Skin of body (tissue), 2 donors: ENCODE measurements around the gene MDM2. TPM values are rescaled to one million over a fixed set of nuclear protein-coding genes. Genes with fewer than 3 reads are reported as not detected.
"Not testable (repeated sequence)": the region's sequence is repeated elsewhere in the genome, so short reads cannot be mapped to it uniquely, and the experiment has no call there.

ENCODE experiments used
- DNase-seq: peaks from one replicate; lab custom pipeline; 2025; lab: John Stamatoyannopoulos, UW
- total RNA-seq: library from RNA; depleted of rRNA; stranded (reverse); fragments of >200 nt; gene quantifications from one replicate; pipeline ENCODE4 v1.2.3, GENCODE V29; 2014

MDM2 gene
- total RNA-seq, 1 donor from 2014 or later: 65.4 TPM

DNA sequence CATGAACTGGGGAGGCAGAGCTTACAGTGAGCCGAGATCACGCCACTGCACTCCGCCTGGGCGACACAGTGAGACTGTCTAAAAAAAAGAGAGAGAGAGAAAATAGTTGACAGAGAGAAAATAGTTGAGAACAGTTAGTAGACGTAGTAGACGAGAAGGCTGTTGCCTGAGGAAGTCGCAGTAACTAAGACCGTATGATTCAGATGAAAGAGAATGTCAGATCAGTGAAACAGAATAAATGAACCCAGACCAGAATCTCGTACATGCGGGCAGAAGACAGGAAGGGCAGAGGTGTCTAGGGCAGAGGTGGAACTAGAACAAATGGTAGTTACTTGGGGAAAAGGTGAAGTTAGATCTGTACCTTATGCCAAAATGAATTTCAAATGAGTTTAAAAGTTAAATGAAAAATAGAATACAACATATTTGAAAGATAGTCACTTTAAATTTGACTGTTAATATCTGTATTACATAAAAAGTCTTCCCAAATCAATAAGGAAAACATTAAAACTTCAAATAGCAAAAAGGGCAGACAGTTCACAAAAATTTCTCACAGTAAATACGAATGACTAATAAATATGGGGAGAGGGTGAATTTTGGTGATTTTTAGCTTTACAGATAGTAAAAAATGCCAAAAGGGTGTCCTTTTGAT is 17.7 kb downstream of the MDM2 start:
- no peak for DNase-seq

DNA sequence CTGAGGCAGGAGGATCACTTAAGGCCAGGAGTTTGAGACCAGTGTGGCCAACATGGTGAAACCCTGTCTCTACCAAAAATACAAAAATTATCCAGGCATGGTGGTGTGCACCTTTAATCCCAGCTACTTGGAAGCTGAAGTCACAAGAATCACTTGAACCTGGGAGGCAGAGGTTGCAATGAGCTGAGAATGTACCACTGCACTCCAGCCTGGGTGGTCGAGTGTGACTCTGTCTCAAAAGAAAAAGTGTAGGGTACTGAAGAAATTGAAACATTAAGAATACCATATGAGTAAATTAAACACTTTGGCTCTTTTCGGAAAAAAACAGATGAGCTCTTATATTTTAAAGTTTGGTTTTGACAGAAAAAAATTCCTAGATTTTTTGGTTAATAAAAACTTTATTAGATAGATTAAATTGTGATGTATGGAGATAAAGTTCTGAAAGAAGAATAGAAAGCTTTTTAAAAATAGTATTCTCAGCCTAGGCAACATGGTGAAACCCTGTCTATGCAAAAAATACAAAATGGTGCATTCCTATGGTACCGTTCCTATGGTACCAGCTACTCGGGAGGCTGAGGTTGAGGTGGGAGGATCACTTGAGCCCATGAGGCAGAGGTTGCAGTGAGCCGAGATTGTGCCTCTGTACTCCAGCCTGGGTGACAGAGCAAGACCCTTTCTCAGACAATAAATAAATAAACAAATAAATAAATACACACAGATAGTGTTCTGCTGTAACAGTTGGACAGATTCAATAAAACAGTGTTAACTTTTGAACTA is 20.1 kb downstream of the MDM2 start:
- DNase-seq: no peak

DNA sequence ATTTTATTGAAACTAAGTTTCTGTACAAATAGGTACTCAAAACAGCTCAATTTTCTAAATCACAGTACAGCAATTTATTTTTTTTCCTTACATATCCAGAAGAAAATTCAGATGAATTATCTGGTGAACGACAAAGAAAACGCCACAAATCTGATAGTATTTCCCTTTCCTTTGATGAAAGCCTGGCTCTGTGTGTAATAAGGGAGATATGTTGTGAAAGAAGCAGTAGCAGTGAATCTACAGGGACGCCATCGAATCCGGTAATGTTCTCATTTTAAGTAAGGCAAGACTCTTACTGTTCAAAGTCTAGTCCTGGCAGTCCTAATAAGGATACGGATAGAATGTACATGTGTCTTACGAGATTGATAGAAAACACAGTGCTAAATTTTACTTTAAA is 20.7 kb downstream of the MDM2 start:
- no peak for DNase-seq

DNA sequence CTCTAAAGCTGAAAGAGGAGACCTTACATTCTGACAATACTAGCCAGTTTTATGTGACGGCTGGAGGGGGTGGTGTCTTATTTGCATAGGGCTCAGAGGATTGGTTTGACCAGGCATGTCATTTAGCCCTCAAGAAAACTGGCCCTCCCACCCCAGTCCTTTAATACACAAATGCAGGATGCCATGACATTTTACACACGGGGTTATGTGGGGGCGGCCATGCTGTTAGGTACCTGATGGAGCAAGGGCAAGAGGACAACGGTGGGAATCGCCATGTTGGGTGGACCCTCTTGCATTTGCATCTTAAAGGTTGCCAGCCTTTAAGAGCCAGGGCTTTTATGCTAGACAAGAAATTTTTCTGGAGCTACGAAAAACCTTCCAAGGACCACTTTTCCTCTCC is 23.3 kb downstream of the MDM2 start:
- DNase-seq: no peak

DNA sequence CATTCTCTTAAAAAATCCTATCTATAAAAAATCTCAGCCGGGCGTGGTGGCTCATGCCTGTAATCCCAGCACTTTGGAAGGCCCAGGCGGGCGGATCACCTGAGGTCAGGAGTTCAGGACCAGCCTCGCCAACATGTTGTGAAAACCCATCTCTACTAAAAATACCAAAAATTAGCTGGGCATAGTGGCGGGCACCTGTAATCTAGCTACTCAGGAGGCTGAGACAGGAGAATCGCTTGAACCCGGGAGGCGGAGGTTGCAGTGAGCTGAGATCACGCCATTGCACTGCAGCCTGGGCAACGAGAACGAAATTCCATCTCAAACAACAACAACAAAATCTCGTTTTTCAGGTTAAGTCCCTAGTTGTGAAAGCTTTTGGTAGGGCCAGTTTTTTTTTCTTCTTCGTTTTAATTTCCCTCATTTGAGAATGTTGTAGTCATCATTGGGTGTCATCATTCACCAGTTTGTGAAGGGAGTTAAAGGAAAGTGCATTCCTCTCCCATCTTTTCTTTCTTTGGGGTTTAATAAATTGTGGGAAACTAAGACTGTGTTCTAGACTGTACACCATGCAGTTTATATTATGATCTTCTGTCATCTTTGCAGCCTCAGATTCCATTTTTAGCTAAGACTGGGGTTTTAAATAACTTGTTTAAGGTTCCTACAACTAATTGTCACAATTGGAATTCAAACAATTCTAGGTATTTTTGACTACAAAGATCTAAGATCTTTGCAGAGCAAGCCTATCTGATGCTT is 23.9 kb downstream of the MDM2 start:
- no peak for DNase-seq

DNA sequence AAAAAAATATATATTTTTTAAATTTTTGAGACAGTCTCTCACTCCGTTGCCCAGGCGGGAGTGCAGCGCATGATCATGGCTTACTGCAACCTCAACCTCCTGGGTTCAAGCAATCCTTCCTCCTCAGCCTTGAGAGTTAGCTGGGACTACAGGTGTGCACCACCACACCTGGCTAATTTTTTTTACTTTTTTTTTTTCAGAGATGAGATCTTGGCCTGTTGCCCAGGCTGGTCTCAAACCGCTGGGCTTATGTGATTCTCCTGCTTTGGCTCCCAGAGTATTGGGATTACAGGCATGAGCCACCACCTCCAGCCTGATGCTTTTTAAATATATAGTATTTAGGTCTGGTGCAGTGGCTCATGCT is 24.5 kb downstream of the MDM2 start:
- no peak for DNase-seq

DNA sequence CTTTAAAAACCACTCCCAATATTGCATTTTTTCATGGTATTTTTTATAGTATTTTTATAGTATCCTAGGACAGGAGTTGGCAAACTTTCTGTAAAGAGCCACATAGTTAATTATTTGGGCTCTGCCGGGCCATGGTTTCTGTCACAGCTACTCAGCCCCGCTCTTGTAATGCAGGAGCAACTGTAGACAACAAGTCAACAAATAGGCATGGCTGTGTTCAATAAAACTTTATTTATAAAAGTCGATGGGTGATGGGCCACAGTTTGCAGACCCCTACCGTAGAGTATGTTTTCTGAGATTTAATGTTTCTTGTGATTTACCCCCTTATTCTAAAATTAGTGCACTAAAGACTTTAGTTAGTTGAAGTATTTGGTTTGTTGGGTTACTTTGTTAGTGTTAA is 25.5 kb downstream of the MDM2 start:
- no peak for DNase-seq

DNA sequence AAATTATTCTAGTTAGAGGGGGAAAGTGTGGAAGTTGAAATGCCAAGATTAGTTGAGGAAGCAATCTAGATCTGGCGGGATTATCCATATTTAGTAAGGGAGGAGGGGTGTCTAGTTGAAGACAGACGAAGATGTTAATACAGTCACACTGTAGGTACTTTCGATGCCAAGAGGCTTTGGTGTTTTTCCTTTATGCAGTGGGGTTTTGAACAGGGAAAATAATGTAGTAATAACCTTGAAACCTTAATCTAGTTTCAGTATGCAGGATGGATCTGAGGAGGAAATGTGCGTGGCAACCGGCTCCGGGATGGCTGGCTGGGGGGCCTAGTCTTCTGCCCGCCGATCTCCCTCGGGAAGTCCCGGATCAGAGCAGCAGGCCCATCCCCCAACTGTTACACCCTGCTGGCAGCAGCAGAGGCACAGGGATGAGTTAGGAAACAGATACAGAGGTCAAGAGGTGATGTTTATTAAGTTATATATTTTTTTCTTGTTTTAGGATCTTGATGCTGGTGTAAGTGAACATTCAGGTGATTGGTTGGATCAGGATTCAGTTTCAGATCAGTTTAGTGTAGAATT is 27.4 kb downstream of the MDM2 start:
- no peak for DNase-seq

DNA sequence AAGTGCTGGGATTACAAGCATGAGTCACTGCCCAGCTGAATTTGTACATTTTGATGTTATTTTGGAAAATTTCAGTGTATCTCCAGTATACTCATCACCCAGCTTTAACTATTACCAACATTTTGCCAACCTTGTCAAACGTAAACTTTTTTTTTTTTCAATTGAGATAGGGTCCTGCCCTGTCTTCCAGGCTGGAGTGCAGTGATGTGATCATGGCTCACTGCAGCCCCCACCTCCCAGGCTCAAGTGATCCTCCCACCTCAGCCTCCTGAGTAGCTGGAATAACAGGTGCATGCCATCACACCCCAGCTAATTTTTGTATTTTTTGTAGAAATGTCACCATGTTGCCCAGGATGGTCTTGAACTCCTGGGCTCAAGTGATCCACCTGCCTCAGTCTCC is 29.2 kb downstream of the MDM2 start:
- DNase-seq: no peak

DNA sequence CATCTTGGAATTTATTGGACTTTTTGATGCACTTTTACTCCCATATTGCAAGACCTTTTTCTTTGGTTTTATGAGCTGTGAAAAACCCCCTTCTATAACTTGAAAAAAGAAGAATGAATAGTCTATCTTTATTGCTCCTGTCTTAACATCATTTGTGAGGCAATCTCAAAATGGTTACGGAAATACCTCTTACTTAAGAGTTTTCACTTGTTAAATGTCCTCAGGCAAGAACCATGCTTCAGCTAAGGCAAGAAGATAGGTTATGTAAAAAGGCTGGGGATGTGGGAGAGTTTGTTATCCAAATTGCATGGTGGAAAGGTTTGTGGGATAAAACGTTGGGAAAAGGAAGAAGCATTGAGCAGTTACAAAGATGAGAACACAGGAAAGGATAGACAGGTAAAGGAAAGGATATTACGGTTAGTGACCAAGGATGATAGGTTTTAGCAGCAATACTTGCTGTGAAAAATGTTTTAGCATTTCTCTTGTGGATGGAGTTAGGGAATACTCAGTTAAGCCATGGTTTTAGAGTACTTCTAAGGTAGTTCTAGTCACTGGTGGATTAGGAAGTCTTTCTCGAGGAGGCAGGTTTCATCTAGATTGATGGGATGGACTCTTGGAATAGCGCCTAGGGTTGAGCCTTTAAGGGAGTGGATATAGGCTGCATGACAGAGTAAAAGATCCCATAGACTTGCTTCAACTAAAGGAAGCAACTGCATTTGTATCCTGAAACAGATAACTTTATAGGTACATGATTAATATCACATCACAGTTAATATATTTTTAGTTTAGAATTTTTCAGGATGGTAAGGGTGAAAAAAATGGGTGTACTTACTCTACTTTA is 30.3 kb downstream of the MDM2 start:
- no peak for DNase-seq

DNA sequence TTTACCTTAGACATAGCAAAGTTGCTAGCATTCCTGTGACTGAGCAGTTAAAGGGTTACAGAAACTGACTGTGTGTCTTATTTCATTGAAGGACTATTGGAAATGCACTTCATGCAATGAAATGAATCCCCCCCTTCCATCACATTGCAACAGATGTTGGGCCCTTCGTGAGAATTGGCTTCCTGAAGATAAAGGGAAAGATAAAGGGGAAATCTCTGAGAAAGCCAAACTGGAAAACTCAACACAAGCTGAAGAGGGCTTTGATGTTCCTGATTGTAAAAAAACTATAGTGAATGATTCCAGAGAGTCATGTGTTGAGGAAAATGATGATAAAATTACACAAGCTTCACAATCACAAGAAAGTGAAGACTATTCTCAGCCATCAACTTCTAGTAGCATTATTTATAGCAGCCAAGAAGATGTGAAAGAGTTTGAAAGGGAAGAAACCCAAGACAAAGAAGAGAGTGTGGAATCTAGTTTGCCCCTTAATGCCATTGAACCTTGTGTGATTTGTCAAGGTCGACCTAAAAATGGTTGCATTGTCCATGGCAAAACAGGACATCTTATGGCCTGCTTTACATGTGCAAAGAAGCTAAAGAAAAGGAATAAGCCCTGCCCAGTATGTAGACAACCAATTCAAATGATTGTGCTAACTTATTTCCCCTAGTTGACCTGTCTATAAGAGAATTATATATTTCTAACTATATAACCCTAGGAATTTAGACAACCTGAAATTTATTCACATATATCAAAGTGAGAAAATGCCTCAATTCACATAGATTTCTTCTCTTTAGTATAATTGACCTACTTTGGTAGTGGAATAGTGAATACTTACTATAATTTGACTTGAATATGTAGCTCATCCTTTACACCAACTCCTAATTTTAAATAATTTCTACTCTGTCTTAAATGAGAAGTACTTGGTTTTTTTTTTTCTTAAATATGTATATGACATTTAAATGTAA is 31.5 kb downstream of the MDM2 start:
- DNase-seq: no peak

DNA sequence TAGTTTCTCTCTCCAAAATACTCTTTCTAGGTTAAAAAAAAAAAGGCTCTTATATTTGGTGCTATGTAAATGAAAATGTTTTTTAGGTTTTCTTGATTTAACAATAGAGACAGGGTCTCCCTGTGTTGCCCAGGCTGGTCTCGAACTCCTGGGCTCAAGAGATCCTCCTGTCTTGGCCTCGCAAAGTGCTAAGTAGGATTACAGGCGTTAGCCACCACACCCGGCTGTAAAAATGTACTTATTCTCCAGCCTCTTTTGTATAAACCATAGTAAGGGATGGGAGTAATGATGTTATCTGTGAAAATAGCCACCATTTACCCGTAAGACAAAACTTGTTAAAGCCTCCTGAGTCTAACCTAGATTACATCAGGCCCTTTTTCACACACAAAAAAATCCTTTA is 33.2 kb downstream of the MDM2 start:
- DNase-seq: not testable (repeated sequence)

DNA sequence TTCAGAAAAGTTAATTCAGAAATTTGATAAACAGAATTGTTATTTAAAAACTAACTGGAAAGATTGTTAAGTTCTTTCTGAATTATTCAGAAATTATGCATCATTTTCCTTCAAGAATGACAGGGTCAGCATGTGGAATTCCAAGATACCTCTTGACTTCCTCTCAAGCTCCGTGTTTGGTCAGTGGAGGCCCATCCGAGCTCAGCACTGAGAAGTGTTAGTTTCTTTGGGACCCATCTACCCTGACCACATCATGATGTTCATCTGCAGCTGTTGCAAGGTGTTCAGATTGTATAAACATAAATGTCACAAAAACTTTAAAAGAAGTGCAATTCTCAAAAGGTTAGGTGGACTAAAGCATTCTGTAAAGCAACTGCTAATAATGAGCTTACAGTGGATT is 33.7 kb downstream of the MDM2 start:
- DNase-seq: no peak

DNA sequence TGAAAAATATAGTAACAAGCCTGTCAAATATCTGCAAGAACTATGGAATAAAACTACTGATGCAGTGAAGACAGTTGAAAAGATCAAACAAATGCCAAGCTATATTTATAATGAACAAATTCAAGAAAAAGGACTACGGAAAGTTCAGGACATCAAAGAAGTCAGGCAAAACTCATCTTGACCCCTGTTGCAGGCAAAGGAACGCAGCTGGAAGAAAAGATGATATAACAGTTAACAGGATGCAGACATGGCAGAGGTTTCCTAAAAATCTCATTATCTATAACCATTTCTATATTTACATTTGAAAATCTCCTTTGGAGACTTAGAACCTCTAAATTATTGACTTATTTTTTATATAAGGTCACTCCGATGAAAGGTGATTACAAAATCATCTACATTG is 34.1 kb downstream of the MDM2 start:
- no peak for DNase-seq

DNA sequence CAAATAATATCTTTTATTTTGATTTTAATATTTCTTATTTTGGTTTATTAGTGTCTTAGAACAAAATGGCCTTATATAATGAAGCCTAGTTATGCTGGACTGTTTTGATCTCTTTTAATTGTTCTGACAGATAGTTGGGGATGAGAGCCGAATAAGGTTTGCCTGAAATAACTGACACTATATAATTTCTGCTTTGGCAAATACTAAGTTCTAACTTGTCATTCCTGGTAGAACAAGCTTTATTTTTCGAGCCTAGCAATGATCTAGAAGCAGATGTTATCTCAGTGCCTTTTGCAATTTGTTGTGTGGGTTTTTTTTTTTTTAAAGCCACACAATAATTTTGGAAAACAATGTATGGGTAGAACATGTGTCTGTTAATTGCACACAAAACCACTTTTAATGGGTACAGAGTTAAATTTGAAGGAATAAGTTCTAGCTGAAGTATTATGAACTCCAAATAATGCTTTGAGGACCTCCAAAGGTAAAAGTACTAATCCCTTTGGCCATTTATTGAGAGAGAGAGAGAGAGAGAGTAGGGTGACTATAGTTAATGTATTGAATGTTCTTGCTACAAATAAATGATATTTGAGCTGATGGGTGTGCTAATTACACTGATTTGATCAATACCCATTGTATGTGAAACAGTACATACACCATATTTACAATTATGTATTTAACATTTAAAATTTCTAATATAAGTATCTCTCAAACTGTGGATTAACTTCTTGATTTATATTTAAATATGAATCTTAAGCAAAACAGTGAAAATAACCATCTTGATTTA is 35.0 kb downstream of the MDM2 start:
- no peak for DNase-seq

DNA sequence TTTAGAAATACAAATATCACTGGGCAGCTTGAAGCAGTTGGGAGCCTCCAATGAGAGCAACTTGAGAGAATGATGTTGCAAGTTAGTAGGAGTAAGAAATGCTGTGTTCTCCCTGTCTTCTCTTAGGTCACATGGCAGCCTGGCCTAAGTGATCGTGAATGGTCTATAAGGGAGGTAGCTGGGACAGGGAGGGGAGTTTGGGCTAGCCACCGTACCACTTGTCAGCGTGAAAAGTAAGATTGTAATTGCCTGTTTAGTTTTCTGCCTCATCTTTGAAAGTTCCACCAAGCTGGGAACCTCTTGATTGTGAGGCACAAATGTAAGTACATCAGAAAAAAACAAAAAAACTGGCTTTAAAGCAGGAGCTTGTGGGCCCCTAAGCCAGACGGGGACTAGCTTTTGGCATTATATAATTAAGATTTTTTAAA is 36.4 kb downstream of the MDM2 start:
- DNase-seq: no peak

DNA sequence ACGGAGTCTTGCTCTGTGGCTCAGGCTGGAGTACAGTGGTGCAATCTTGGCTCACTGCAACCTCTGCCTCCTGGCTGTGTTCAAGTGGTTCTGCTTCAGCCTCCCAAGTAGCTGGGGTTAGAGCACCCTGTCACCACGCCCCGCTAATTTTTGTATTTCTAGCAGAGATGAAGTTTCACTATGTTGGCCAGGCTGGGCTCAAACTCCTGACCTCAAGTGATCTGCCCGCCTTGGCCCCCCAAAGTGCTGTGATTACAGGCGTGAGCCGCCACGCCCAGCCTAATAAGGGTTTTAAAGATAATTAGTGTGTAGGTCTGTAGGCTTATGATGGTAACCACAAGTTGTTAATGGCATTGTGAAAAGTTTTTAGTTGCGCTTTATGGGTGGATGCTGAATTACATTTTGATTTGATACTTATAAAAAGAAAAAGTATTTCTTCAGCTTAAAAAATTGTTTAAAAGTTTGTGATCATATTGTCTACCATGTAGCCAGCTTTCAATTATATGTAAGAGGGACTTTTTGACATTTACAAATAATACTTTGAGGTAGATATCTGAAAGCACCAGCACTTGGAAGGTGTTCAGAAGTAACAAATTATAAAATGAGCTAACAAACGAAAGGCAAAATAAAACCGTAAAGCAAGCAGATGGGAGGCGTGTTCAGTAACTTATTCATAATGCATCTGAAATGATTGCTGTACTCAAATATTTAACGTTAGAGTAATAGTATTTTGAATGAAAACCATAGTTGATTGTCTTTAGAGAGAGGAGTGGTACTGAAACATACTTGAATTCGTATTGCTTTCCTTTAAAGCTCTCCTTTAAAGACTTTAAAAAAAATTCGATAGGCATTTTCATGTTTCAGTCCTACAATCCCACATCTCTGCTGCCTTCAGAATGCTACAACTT is 37.1 kb downstream of the MDM2 start:
- no peak for DNase-seq

DNA sequence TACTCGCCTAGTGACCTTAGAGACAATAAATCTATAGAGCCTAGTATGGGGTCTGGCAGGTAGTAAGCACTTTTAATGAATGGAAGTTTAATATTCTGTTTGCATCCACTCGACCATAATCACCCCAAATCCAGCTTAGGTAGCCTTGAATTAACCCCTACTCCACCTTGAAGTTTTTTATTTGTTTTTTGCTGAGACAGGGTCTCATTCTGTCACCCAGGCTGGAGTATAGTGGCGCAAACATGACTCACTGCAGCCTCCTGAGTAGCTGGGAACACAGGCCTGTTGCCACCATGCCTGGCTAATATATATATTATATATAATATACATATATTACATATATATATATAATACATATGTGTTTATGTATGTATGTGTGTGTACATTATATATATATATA is 38.8 kb downstream of the MDM2 start:
- no peak for DNase-seq
